Stomach (tissue), 4 donors: ENCODE results near the gene PPP1R9B.

Experiments
- EP300 ChIP-seq: sonication (generic); formaldehyde crosslinking; IDR thresholded peaks from one replicate; pipeline ENCODE4 v1.6.1; 2017; ENCODE audit warnings: antibody characterized with exemption
- POLR2A ChIP-seq, 4 donors: fragments of 450-650 bp; IDR thresholded peaks; one replicate each; pipeline ENCODE4 v1.6.1; 2016; ENCODE audit warnings: antibody characterized with exemption in 4 of 4, control low read depth in 2 of 4, mild to moderate bottlenecking in 1 of 4, moderate library complexity in 1 of 4
- TF ChIP-seq, protein P1 (sequence below), 7 experiments: fragments of 450-650 bp in 4 of 7; fragments of 200-600 bp in 3 of 7; sonication (generic) in 3 of 7; IDR thresholded peaks; one replicate each; pipeline ENCODE4 v1.5.1; 2016 to 2019; ENCODE audit warnings: antibody characterized with exemption in 7 of 7, control low read depth in 2 of 7, mild to moderate bottlenecking in 1 of 7

DNA sequence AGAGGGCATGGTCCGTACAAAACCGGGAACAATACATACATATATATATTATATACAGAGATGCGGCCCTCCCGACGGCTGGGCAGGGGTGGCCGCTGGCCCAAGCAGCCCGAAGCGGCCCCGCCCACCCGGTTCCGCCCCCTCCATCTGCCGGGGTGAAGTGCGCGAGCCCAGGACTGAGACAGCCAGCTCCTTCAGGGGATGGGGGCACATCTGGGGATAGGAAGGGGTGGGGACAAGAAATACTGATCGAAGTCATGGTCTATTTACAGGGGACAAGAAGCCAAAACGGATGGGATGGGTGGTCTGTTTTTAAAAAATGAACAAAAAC is 16.7 kb downstream of the PPP1R9B start:
- TF ChIP-seq, protein P1, sequence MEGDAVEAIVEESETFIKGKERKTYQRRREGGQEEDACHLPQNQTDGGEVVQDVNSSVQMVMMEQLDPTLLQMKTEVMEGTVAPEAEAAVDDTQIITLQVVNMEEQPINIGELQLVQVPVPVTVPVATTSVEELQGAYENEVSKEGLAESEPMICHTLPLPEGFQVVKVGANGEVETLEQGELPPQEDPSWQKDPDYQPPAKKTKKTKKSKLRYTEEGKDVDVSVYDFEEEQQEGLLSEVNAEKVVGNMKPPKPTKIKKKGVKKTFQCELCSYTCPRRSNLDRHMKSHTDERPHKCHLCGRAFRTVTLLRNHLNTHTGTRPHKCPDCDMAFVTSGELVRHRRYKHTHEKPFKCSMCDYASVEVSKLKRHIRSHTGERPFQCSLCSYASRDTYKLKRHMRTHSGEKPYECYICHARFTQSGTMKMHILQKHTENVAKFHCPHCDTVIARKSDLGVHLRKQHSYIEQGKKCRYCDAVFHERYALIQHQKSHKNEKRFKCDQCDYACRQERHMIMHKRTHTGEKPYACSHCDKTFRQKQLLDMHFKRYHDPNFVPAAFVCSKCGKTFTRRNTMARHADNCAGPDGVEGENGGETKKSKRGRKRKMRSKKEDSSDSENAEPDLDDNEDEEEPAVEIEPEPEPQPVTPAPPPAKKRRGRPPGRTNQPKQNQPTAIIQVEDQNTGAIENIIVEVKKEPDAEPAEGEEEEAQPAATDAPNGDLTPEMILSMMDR (IDR thresholded peaks at IDR 0.05) = no peak
- no peak for TF ChIP-seq POLR2A (IDR thresholded peaks at IDR 0.05)
- TF ChIP-seq EP300 = no peak
